HG03460 (cell line): ENCODE results near the gene MLLT11.

Experiments
- ATAC-seq: cut with Tn5 transposase; IDR thresholded peaks from one replicate; pipeline ENCODE4 v1.9.1; 2021; ENCODE audit not compliant: unreplicated experiment

The MLLT11 gene

DNA sequence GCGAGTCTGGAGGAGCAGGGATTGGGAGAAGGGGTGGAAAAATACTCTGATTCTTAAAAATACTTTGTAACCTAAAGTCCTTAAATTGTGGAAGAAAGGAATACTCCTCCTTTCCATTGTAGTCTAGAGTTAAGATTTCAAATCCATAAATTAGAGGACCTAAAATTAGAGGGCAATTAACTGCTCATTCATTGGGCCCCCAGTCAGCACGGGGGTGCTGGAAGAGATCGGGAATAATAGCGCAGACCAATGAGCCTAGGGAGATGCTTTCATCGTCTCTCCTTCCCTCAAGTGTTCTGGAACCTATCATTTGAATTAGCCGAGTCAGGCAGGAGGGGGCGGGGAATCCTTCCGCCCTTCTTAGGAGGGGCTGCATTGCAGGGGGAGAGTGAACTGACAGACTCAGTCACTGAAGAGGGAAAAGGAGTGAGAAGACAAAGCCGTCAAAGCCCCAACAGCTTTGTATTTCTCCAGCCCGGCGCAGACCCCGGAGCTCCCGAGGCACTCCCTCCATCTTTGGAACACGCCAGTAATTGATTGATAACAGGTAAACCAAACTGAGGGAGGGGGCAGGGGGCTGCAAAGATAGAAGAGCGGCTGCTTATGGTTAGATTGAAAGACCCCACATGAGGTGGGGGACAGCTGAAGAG is at the start of gene MLLT11:
Gene MLLT11 (plus strand): TSS at position 391 of the 650 bp plus-strand sequence. CDS start 6,828 bp downstream, outside the sequence.
- ATAC-seq, result no peak

DNA sequence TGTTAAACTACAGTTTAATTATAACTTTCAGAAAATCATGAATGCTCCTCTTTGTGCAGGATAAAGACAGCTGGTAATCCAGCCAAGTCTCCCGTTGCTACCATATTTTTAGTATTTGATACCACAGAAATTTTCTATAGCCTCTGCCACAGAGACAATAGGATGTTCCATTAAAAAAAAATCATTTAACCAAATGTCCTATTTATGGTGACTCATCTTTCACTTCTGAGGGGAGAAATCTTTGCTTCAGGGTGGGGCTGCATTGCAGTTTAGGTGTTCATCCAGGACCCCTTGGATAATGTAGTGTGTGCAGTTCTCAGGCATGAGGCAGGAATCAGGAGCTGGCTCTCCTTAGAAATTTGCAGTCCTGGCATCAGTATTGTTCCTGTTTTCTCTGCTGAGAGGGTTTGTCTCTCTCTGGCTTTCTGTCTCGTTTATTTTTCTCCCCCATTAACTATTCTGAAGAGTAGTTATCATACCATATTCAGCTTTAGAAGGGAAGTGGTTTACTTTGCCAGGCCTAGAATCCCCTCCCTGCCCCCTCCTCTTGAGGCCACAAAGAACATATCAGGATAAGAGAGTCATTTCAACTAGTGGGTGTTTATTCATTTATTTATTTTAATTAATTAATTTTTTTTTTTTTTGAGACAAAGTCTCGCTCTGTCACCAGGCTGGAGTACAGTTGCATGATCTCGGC is 48.9 kb upstream of the MLLT11 start:
- ATAC-seq, result no peak

GRCh38 chr1:151012684-151013471 is 47.3 kb upstream of the MLLT11 start:
- ATAC-seq, result no peak

DNA sequence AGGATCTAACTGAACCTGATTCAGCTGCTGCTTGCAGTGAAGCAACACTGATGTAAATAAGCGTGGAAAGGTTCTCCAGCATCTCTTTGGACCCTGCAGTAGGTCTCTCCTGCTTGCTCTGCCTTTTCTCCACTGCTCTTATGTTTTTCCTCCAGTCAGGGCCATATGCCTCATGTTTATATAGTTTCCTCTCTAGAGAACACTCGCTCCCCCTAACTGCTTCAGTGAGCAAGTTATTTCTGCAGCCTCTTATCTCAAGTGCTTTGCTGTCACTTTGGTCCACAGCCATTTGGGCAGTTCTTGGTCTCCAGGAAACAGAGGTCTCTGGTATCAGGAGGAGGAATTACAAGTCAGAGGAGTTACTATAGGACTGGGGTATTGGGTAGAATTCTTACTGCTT is 46.7 kb upstream of the MLLT11 start:
- ATAC-seq, result no peak

- ATAC-seq, result no peak
These were observed 35.6 kb upstream of the MLLT11 start for GRCh38 chr1:151024540-151025146.

GRCh38 chr1:151026460-151026859 is 33.7 kb upstream of the MLLT11 start:
- ATAC-seq, result no peak

- ATAC-seq, result no peak
These were observed 28.0 kb upstream of the MLLT11 start for GRCh38 chr1:151032164-151032563.

DNA sequence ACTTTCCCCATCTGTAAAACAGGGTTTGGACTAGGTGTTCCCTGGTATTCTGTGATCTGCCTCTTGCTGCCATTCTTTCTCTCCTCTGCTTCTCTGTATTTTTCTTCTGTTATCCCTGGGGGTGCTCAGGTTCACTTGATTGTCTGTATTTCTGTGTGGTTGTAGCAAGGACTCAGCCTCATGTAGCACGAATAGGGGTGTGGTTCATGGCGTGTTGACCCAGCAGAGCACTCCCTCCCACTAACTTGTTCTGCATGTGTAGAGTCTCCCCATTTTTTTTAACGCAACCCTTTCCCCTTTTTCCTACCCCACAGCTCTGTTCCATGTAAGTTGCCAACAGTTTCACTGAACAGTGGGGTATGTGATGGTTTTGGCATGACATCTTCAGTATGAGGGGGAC is 25.0 kb upstream of the MLLT11 start:
- no peak for ATAC-seq

GRCh38 chr1:151036356-151036755 is 23.8 kb upstream of the MLLT11 start, which contains the start of gene BNIPL:
BNIPL (plus strand) TSS chr1:151036586; CDS start chr1:151036726, 140 bp downstream.
- no peak for ATAC-seq

GRCh38 chr1:151037032-151037431 is 23.2 kb upstream of the MLLT11 start:
- ATAC-seq, result no peak

- no peak for ATAC-seq
These were observed 20.7 kb upstream of the MLLT11 start for GRCh38 chr1:151039521-151039920.

GRCh38 chr1:151043163-151043562 is 17.0 kb upstream of the MLLT11 start:
- no peak for ATAC-seq

DNA sequence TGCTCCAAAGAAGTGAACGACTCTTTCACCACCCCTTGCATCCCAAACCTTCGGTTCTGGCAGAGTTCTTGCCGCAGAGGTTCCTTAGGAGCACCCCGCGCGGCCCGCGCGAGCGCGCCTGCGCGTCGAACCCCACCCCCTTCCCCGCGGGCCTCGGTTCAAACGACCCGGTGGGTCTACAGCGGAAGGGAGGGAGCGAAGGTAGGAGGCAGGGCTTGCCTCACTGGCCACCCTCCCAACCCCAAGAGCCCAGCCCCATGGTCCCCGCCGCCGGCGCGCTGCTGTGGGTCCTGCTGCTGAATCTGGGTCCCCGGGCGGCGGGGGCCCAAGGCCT is 12.6 kb upstream of the MLLT11 start, which contains the start of gene C1orf56:
Gene C1orf56 (plus strand): TSS at position 161 of the 334 bp plus-strand sequence. CDS start 97 bp downstream, at position 258.
- ATAC-seq, result peak; percentile 45

DNA sequence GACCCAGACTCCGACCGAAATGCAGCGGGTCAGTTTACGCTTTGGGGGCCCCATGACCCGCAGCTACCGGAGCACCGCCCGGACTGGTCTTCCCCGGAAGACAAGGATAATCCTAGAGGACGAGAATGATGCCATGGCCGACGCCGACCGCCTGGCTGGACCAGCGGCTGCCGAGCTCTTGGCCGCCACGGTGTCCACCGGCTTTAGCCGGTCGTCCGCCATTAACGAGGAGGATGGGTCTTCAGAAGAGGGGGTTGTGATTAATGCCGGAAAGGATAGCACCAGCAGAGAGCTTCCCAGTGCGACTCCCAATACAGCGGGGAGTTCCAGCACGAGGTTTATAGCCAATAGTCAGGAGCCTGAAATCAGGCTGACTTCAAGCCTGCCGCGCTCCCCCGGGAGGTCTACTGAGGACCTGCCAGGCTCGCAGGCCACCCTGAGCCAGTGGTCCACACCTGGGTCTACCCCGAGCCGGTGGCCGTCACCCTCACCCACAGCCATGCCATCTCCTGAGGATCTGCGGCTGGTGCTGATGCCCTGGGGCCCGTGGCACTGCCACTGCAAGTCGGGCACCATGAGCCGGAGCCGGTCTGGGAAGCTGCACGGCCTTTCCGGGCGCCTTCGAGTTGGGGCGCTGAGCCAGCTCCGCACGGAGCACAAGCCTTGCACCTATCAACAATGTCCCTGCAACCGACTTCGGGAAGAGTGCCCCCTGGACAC is 12.1 kb upstream of the MLLT11 start:
- peak; percentile 49 for ATAC-seq

GRCh38 chr1:151048645-151049032 is 11.6 kb upstream of the MLLT11 start:
- ATAC-seq, result no peak

- ATAC-seq, result no peak
These were observed 10.7 kb upstream of the MLLT11 start for GRCh38 chr1:151049458-151049857.

GRCh38 chr1:151050051-151050688 is 10.0 kb upstream of the MLLT11 start:
- ATAC-seq, result no peak

DNA sequence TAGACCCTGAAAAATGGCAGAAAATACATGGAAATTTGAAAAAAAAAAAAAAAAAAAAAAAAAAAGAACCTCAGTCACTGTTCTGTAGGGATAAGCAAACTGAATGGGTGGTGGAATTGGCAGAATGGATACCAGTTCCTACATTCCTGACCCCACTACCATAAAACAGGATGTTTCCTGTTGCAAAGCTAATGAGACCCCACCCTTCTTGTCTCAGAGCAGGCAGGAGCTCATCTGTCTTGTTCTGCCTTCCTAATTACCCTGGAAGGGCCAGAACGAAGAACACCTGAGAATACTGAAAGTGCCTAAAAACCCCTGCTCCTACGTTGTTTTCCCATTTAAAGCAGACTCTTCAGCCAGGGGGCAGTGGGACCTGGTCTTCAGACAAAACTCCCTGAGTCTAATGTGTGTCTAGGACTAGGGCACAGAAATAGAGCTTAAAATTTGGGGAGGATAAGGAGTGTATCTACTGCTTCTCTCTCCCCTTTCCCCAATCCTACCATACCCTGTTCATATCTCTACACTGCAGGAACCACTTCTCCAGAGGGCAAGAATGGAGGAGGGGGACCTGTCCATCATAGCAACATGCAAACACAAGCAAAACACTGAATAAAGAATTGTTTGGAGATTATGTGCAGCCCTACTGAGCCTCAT is 8.7 kb upstream of the MLLT11 start:
- ATAC-seq, result no peak

DNA sequence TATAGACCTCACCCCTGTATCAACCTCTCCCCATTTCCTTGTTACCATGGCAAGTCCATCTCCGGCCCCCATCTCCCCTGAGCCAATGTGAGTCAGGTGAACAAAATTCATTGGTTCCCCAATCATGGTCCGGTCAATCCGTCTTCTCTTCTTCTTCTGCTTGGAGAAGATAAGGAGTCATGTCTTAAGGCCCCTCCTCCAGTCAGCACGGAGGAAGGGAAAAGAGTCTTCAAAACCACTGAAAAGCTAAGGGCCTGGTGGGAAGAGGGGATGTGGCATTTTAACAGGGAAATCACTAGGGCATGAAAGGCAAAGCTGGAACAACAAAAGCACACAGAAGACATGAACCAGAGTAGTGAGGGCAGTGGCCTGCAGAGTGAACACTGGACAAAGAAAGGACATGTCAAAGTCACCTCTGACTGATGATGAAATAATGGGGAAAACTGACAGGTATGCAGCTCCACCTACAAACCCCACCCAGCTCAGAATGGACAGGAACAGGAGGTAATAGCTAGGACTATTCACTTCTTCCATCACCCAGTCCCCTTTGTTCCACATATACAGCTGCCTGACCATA is 5.1 kb upstream of the MLLT11 start:
- no peak for ATAC-seq
